Stimulated activated memory B cell treated with anti-CD40 and anti-IgM and Interleukin-4, amounts not matched to agents 10 μg/mL and 1 μg/mL and 100 μg/mL, for 72 hours (primary cell): ENCODE data around the gene CELF2.

ENCODE experiments used
- ATAC-seq: fragments of 150-1000 bp; cut with Tn5 transposase; 2 replicates; pipeline ENCODE4 v1.10.0; 2021
- H3K27ac Mint-ChIP-seq: one replicate; pipeline ENCODE4 v1.8.0; 2022; ENCODE audit warnings: mild to moderate bottlenecking, mixed read lengths
- H3K27me3 Mint-ChIP-seq: one replicate; pipeline ENCODE4 v1.8.0; 2022; ENCODE audit warnings: mixed read lengths
- H3K36me3 Mint-ChIP-seq: one replicate; pipeline ENCODE4 v1.8.0; 2022; ENCODE audit warnings: mixed read lengths
- H3K4me1 Mint-ChIP-seq: one replicate; pipeline ENCODE4 v1.8.0; 2022; ENCODE audit warnings: mixed read lengths
- H3K4me3 Mint-ChIP-seq: one replicate; pipeline ENCODE4 v1.8.0; 2022; ENCODE audit warnings: mild to moderate bottlenecking, moderate library complexity, mixed read lengths
- H3K9me3 Mint-ChIP-seq: one replicate; pipeline ENCODE4 v1.8.0; 2022; ENCODE audit warnings: mixed read lengths

CELF2 gene

GRCh38 chr10:11082526-11082925 lies 64.9 kb downstream of the CELF2 start:
- Mint-ChIP-seq H3K27ac (no peak overlapping the region), H3K4me3 (no peak overlapping the region), H3K27me3 (no peaks in the 10 kb centered on the region), H3K9me3 (peaks cover 3% of the 10 kb centered on the region), H3K36me3 (no peaks in the 10 kb centered on the region), H3K4me1 (no peaks in the 10 kb centered on the region)
- ATAC-seq: no peak

- Mint-ChIP-seq H3K4me1 (no peaks in the 10 kb centered on the region), H3K4me3 (no peak overlapping the region), H3K27ac (no peak overlapping the region), H3K36me3 (no peaks in the 10 kb centered on the region), H3K9me3 (peaks cover 3% of the 10 kb centered on the region), H3K27me3 (no peaks in the 10 kb centered on the region)
- ATAC-seq: no peak
Measured at GRCh38 chr10:11083051-11083450, 65.4 kb downstream of the CELF2 start.

GRCh38 chr10:11085545-11085944 lies 67.9 kb downstream of the CELF2 start:
- H3K9me3 Mint-ChIP-seq: no peaks in the 10 kb centered on the region
- no peaks in the 10 kb centered on the region for H3K27me3 Mint-ChIP-seq
- no peak for ATAC-seq
- H3K4me3 Mint-ChIP-seq: no peak overlapping the region
- no peaks in the 10 kb centered on the region for H3K4me1 Mint-ChIP-seq
- H3K36me3 Mint-ChIP-seq: no peaks in the 10 kb centered on the region
- H3K27ac Mint-ChIP-seq: no peak overlapping the region

GRCh38 chr10:11086177-11086840 lies 68.6 kb downstream of the CELF2 start:
- ATAC-seq: no peak
- no peaks in the 10 kb centered on the region for H3K27me3 Mint-ChIP-seq
- no peaks in the 10 kb centered on the region for H3K9me3 Mint-ChIP-seq
- H3K36me3 Mint-ChIP-seq: no peaks in the 10 kb centered on the region
- no peak overlapping the region for H3K4me3 Mint-ChIP-seq
- no peak overlapping the region for H3K27ac Mint-ChIP-seq
- H3K4me1 Mint-ChIP-seq: peaks cover 4% of the 10 kb centered on the region

GRCh38 chr10:11087372-11087771 lies 69.7 kb downstream of the CELF2 start:
- Mint-ChIP-seq H3K27ac (no peak overlapping the region), H3K9me3 (no peaks in the 10 kb centered on the region), H3K27me3 (no peaks in the 10 kb centered on the region), H3K4me3 (no peak overlapping the region), H3K36me3 (no peaks in the 10 kb centered on the region), H3K4me1 (peaks cover 14% of the 10 kb centered on the region)
- ATAC-seq: no peak

- H3K27me3 Mint-ChIP-seq: no peaks in the 10 kb centered on the region
- H3K4me1 Mint-ChIP-seq: peaks cover 14% of the 10 kb centered on the region
- no peaks in the 10 kb centered on the region for H3K36me3 Mint-ChIP-seq
- ATAC-seq: no peak
- H3K9me3 Mint-ChIP-seq: no peaks in the 10 kb centered on the region
- no peak overlapping the region for H3K27ac Mint-ChIP-seq
- no peak overlapping the region for H3K4me3 Mint-ChIP-seq
Measured at GRCh38 chr10:11088709-11089108, 71.0 kb downstream of the CELF2 start.

GRCh38 chr10:11089272-11089671 lies 71.6 kb downstream of the CELF2 start:
- H3K27ac Mint-ChIP-seq: no peak overlapping the region
- no peaks in the 10 kb centered on the region for H3K36me3 Mint-ChIP-seq
- no peak for ATAC-seq
- H3K9me3 Mint-ChIP-seq: no peaks in the 10 kb centered on the region
- H3K27me3 Mint-ChIP-seq: no peaks in the 10 kb centered on the region
- H3K4me3 Mint-ChIP-seq: no peak overlapping the region
- peaks cover 14% of the 10 kb centered on the region for H3K4me1 Mint-ChIP-seq

- Mint-ChIP-seq H3K36me3 (no peaks in the 10 kb centered on the region), H3K9me3 (no peaks in the 10 kb centered on the region), H3K27ac (peak overlapping the region; percentile 34), H3K4me1 (peaks cover 14% of the 10 kb centered on the region), H3K27me3 (no peaks in the 10 kb centered on the region), H3K4me3 (no peak overlapping the region)
- ATAC-seq: peak; percentile 59
Measured at GRCh38 chr10:11091517-11092102, 73.9 kb downstream of the CELF2 start.

- Mint-ChIP-seq H3K9me3 (no peaks in the 10 kb centered on the region), H3K4me1 (peaks cover 23% of the 10 kb centered on the region), H3K27me3 (no peaks in the 10 kb centered on the region), H3K4me3 (no peak overlapping the region), H3K27ac (no peak overlapping the region), H3K36me3 (no peaks in the 10 kb centered on the region)
- no peak for ATAC-seq
Measured at GRCh38 chr10:11093771-11094736, 76.4 kb downstream of the CELF2 start.

GRCh38 chr10:11095374-11095801 lies 77.7 kb downstream of the CELF2 start:
- Mint-ChIP-seq H3K27ac (no peak overlapping the region), H3K36me3 (no peaks in the 10 kb centered on the region), H3K4me3 (no peak overlapping the region), H3K4me1 (peaks cover 23% of the 10 kb centered on the region), H3K9me3 (no peaks in the 10 kb centered on the region), H3K27me3 (no peaks in the 10 kb centered on the region)
- ATAC-seq: no peak

GRCh38 chr10:11096422-11096821 lies 78.8 kb downstream of the CELF2 start:
- ATAC-seq: no peak
- H3K4me3 Mint-ChIP-seq: no peak overlapping the region

GRCh38 chr10:11097686-11098085 lies 80.0 kb downstream of the CELF2 start:
- no peak overlapping the region for H3K27ac Mint-ChIP-seq
- no peaks in the 10 kb centered on the region for H3K9me3 Mint-ChIP-seq
- peak; percentile 89 for ATAC-seq
- H3K4me1 Mint-ChIP-seq: peaks cover 9% of the 10 kb centered on the region
- no peak overlapping the region for H3K4me3 Mint-ChIP-seq
- H3K27me3 Mint-ChIP-seq: no peaks in the 10 kb centered on the region
- no peaks in the 10 kb centered on the region for H3K36me3 Mint-ChIP-seq

More at GRCh38 chr10:11096422-11096821, 78.8 kb downstream of the CELF2 start:
- Mint-ChIP-seq H3K27me3 (no peaks in the 10 kb centered on the region), H3K27ac (no peak overlapping the region), H3K4me1 (peaks cover 19% of the 10 kb centered on the region), H3K36me3 (no peaks in the 10 kb centered on the region), H3K9me3 (no peaks in the 10 kb centered on the region)

GRCh38 chr10:11098666-11099065 lies 81.0 kb downstream of the CELF2 start:
- Mint-ChIP-seq H3K27me3 (no peaks in the 10 kb centered on the region), H3K9me3 (no peaks in the 10 kb centered on the region), H3K36me3 (no peaks in the 10 kb centered on the region), H3K4me1 (peaks cover 9% of the 10 kb centered on the region), H3K27ac (no peak overlapping the region), H3K4me3 (no peak overlapping the region)
- ATAC-seq: no peak

GRCh38 chr10:11104772-11105675 lies 87.4 kb downstream of the CELF2 start:
- peak overlapping the region; percentile 7 for H3K27ac Mint-ChIP-seq

GRCh38 chr10:11105676-11106004 lies 88.0 kb downstream of the CELF2 start:
- Mint-ChIP-seq H3K9me3 (no peaks in the 10 kb centered on the region), H3K4me3 (no peak overlapping the region), H3K4me1 (peaks cover 32% of the 10 kb centered on the region), H3K36me3 (no peaks in the 10 kb centered on the region), H3K27ac (peak overlapping the region; percentile 7), H3K27me3 (no peaks in the 10 kb centered on the region)
- ATAC-seq: no peak

More at GRCh38 chr10:11104772-11105675, 87.4 kb downstream of the CELF2 start:
- ATAC-seq: no peak
- no peaks in the 10 kb centered on the region for H3K9me3 Mint-ChIP-seq
- no peaks in the 10 kb centered on the region for H3K27me3 Mint-ChIP-seq
- peaks cover 32% of the 10 kb centered on the region for H3K4me1 Mint-ChIP-seq
- H3K4me3 Mint-ChIP-seq: no peak overlapping the region
- H3K36me3 Mint-ChIP-seq: no peaks in the 10 kb centered on the region
